Measurements from ENCODE around the gene SLC35F3. TPM values are rescaled to one million over a fixed set of nuclear protein-coding genes. Genes with fewer than 3 reads are reported as not detected.

The SLC35F3 gene
- total and polyA plus RNA-seq, 9 of the 15 experiments (the other 6 are each of a cell fraction or from before 2014, with no cell fraction given) = 0.04 to 0.07 (median 0.04) TPM; not detected in 6

GRCh38 chr1:234125714-234126113 lies 221.2 kb downstream of the SLC35F3 start:
- ATAC-seq (peak; percentile 51; the same call in 2 of the 3 replicates), FAIRE-seq (no peak), DNase-seq (ENCODE audit: extremely low read depth in 1 of 4, low spot score in 3 of 4) (no peak)
- POLR2A ChIA-PET = no interaction called here
- in situ Hi-C loops (cut with MboI) = loop anchor here (10.0 kb wide), 2 partner anchors 349 to 969 kb away; partner anchors contain the start of gene TARBP1
- Histone ChIP-seq H3K9ac (ENCODE audit: insufficient read depth in 1 of 2, low read depth in 2 of 2, low read length in 2 of 2) (no peak overlapping the region), H3K27me3 (ENCODE audit: control insufficient read depth in 2 of 2, insufficient read depth in 2 of 2, low read length in 2 of 2) (peaks cover 4 to 19% of the 10 kb centered on the region in 2 experiments), H3K4me3 (no peak overlapping the region), H3K9me3 (replicated peaks; ENCODE audit: control insufficient read depth, insufficient read depth, low read depth, low read length) (no peaks in the 10 kb centered on the region), H2AFZ (ENCODE audit: low read depth, low read length) (no peak overlapping the region), H3K36me3 (ENCODE audit: control insufficient read depth, insufficient read depth, low read length) (no peaks in the 10 kb centered on the region), H3K4me1 (replicated peaks in 1 of 2; ENCODE audit: control insufficient read depth in 2 of 2, insufficient read depth in 2 of 2, low read length in 2 of 2) (no peaks in the 10 kb centered on the region), H3K9me1 (ENCODE audit: control insufficient read depth, insufficient read depth, low read length) (no peaks in the 10 kb centered on the region), H4K20me1 (replicated peaks; ENCODE audit: control insufficient read depth, insufficient read depth, low read length) (no peaks in the 10 kb centered on the region), H3K27ac (ENCODE audit: extremely low read depth, low read depth, low read length) (no peak overlapping the region), H3K79me2 (ENCODE audit: control insufficient read depth, insufficient read depth, low read length) (no peaks in the 10 kb centered on the region), H3K4me2 (ENCODE audit: insufficient read depth, low read length) (no peak overlapping the region)
- 7% methylated on average over 13 of the region's 13 CpGs for WGBS (ENCODE audit: insufficient coverage, low coverage, missing lambda C conversion rate)
- no TSS peak for BruUV-seq (replicated peaks)
- CTCF ChIA-PET (ENCODE audit: low intra/inter-chr PET ratio) = no interaction called here
- intact Hi-C loops (cut with micrococcal nuclease) = loop anchor here (1.0 kb wide), 1 partner anchor 185 kb away; no protein-coding TSS in a partner anchor
- TF ChIP-seq HMGXB4 (CRISPR knock-in tag; IDR thresholded peaks at IDR 0.05) (no peak), HBP1 (CRISPR knock-in tag; IDR thresholded peaks at IDR 0.05) (no peak), SRSF1 (IDR thresholded peaks at IDR 0.05; ENCODE audit: low read depth, low read length) (no peak), KLF6 (CRISPR knock-in tag; IDR thresholded peaks at IDR 0.05; ENCODE audit: borderline replicate concordance) (no peak), RCOR1 (IDR thresholded peaks at IDR 0.05; ENCODE audit: borderline replicate concordance in 1 of 2, low read depth in 2 of 2, low read length in 2 of 2) (no peak), ETV1 (tag; conservative IDR thresholded peaks at IDR 0.05; ENCODE audit: low read depth) (no peak), TAF15 (IDR thresholded peaks at IDR 0.05; ENCODE audit: low read depth, low read length) (no peak), ZNF134 (CRISPR knock-in tag; conservative IDR thresholded peaks at IDR 0.05) (no peak), HDAC3 (IDR thresholded peaks at IDR 0.05; ENCODE audit: borderline replicate concordance, partially characterized antibody) (no peak), ZNF318 (IDR thresholded peaks at IDR 0.05; ENCODE audit: borderline replicate concordance in 1 of 2, low read depth in 1 of 2) (no peak)

All from K562 (cell line).